CD4-positive, alpha-beta T cell treated with Interleukin-4 for 1 hour (primary cell): ENCODE measurements around the gene PIGO.

ENCODE experiments used
- DNase-seq, 2 donors: peaks; one replicate each; pipeline ENCODE4 v3.0.0-alpha.2; 2020 to 2022

Gene PIGO

DNA sequence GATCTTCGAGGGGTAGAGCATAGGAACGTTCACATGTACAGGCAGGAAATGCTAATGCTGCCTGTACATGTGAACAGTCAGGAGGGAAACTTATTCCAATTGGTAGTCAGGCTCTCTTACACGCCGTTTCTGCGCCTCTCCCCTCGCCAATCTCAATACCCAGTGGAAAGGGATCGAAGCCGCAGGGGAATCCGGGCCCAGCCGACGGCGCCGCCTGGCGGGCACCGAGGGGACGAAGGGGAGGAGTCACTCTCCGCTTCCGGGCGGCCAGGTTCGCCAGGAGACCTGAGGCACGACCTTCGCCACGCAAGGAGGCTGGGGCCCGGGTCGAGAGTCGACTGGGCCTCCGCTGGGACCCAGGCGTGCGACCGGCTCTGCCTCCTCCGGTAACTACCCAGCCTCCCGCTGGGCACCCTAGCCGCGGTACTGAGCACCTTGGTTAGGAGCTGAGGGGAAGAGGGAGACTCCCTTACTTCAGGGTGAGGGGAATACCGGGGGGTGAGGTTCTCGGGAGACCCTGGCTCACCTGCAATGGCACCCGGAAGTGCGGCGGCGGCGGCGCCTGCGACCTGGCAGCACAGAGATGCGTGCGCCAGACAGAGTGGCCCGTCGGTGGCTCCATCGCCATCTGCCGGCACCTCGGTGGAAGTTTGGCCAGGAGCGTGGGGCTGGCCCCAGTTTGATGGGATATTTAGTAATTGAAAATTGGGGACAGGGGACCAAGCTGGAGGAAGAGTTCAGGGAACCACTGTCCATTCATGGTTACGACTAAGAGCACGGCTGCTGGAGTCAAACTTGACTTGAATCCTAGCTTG, at the start of gene PIGO:
PIGO (minus strand) TSS at position 557 of the 815 bp plus-strand sequence. CDS start 1,026 bp downstream, outside the sequence.
- DNase-seq, result peak; percentile 91

DNA sequence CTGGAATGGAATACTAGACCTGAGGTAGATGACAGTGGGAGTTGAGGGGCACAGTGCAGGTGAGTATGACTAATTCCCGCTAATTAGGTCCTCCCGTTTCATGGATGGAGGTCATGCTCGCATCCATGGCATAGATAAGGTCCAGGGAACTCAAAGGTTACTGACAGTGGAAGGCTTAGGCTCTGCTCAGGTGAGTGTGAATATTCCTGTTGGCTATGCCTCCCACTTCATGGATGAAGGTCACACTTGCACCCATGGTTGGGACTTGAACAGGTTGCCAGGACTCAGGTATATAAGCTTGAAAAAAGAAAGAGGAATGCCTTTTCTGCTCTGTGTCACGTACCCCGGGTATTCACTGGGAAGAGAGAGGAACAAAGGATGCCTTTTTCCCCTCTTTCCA, 45.6 kb upstream of the PIGO start:
- no peak for DNase-seq

DNA sequence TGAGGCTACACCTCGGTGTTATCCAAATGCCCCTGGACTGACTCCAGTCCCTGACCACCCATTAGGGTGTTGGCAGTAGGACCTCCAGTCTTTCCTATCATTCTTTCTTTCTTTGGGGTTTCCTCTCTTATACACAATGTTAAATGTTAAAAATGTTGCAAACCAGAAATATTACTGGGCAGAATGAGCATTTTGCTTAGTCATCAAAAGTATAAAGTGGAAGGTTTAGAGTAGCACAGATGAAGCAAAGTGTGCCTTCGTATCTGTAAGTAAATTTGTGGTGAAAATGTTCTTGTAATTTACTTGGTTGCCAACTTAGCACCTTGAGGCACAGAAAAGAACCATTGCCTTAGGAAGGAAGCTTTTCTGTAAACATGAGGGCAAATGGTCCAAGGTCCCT, 43.7 kb upstream of the PIGO start:
- no peak for DNase-seq

DNA sequence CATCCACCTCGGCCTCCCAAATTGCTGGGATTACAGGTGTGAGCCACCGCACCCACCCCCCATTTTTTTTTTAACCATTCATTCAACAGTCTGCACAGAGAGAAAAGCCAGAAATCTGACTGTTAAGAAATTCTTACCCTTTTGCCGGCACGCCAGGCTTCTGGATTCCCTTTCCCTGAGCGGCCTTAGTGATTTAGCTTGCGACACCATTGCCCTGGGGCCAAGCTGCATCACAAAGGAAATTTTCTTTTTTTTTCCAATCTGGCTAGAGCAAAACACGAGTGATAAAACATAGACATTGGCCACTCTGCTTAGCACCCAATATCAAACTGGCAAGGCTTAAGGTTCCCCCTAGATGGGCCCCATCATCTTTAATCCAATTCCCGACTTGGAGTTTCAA, 40.5 kb upstream of the PIGO start:
- no peak for DNase-seq

DNA sequence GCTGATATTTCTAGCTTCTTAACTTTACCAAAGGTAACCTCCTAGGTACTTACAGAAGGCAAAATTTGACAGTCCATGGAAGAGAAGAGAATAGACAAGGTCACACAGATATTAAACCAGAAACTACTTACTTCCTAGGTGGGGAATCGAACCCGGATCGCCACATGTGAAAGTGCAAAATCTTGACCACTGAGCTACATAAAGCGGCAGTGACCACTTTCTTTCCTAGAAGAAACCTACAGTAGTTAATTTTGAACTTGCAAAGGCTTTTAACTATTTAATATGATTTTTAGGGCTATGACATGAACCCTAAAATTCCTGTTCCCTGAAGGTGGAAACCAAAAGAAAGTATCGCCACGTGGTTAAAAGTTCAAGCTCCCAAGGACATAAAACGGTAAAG, 39.6 kb upstream of the PIGO start:
- no peak for DNase-seq

DNA sequence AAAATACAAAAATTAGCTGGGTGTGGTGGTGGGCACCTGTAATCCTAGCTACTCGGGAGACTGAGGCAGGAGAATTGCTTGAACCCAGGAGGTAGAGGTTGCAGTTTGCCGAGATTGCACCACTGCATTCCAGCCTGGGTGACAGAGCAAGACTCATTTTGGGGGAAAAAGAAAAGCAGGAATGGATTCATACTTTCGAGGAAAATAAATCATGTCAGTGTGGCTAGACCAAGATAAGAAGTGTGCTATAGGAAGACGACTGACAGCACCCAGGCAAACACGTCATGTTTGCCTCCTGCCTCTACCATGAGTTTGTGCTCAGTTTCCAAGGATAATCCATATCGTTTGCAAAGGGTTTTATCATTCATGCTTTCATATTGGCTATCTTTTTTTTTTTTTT, 38.5 kb upstream of the PIGO start:
- DNase-seq, result no peak

DNA sequence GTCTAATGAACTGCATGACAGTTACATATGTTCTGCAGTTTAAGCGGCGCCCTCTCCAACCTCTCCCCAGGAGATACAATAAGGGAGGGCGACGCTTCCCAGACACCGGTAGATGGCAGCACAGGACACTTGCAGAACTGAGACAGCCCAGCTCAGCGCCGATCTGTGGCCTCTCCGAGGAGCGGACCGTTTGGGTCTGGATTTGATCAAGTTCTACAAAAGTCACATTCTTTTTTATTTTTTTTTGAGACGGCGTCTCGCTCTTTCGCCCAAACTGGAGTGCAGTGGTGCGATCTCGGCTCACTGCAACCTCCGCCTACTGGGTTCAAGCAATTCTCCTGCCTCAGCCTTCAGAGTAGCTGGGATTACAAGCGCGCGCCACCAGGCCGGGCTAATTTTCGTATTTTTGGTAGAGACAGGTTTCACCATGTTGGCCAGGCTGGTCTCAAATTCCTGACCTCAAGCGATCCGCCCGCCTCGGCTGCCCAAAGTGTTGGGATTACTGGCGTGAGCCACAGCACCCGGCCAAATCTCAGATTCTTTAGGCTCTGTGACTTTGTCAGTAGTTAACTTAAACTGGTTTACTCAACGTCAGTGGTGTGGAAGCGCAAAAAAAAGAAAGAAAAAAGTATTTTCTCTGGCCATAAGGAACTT, 20.6 kb upstream of the PIGO start:
- DNase-seq, result peak; percentile 92

DNA sequence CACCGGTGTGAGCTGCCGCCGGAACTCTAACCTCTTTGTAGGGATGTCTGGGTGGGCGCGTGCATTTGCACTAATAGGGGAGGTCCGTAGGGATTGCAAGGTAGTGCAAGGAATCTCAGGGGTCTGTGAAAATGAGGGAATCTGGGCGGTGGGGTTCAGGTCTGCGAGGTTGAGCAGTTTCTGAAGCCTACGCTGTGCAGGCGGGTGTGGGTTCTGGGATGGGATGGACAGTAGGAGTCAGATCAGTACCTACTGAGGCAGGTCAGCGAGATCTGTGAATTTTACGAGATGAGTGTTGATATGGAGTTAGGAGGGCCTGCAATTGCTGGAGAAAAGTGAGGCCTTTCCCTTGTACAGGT, 20.1 kb upstream of the PIGO start:
- DNase-seq, result no peak

DNA sequence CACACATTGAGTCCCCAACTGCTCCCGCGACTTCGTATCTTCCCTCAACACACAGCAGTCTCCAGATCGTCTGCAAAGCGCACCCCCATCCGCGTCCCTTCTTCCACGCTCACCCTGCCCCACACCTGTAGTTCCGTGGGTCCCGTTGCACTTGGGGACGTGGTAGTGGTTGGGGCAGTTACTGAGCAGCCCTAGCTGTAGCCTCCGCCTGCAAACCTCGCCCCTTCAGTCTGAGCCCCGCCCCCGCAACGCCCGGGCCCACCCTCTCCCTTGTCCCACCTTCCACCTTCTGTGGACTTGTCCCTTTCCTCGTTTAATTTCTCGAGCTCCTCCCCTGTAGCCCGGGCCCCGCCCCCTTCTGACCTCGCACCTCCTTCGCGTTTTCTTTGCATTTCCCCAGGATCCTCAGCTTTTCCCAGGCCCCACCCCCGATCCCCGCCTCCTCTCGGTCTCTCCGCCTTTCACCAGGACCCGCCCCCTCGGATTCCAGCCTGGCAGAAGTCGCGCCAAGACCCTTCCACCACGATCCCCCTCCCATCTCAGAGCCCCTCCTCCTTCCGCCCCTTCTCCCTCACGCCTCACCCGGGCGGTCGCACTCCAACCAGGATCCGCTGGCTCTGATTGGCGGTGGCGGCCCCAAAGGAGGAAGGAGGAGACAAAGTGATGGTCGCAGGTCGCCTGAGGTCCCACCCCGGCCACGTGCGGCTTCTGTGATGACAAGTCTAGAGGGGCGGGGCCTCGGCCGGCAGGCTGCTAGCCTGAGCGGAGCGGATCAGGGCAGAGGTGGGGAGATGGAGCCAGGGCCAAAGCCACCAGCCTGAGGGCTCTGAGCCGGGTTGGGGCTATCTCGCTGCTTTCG, 19.5 kb upstream of the PIGO start, which contains the start of gene ATOSB:
ATOSB (minus strand) TSS at position 183 of the 859 bp plus-strand sequence. CDS start 7,588 bp downstream, outside the sequence.
- peak; percentile 94 to 95 for DNase-seq

DNA sequence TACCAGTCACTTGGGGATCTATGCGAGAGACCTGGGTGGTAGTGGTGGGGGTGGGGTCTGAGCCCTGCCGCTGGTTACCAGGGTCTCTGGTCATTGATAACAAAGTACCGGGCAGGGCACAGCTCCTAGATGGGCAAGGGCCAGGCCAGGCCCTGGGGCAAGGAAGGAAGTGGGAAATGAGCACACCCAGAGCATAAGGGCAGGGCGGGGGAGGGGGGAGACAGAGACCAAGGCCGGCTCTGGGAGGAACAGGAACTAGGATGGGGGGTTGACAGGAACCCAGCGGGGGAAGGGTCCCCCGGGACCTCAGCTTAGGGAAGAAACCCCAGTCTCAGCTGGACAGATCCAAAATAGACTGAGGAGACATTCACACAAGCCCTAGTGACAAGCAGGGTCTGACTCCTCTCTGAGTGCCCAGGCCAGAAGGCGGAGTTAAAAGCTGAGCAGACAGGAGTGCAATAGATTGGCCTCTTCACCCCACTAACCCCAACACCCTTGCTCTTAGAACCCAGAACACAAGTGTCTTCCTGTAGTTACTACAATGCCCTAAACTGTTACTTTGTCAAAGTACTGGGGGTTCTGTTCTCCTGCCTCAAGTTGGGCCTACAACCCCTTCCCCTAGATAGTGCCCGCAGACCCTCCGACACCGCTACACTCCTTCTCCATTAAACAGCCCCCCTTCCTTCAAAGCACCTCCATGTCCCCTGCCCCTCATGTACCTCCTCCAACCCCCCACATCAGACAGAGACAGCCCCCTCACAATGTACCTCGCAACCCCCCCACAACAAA, 18.6 kb upstream of the PIGO start:
- DNase-seq, result peak; percentile 53 to 54

DNA sequence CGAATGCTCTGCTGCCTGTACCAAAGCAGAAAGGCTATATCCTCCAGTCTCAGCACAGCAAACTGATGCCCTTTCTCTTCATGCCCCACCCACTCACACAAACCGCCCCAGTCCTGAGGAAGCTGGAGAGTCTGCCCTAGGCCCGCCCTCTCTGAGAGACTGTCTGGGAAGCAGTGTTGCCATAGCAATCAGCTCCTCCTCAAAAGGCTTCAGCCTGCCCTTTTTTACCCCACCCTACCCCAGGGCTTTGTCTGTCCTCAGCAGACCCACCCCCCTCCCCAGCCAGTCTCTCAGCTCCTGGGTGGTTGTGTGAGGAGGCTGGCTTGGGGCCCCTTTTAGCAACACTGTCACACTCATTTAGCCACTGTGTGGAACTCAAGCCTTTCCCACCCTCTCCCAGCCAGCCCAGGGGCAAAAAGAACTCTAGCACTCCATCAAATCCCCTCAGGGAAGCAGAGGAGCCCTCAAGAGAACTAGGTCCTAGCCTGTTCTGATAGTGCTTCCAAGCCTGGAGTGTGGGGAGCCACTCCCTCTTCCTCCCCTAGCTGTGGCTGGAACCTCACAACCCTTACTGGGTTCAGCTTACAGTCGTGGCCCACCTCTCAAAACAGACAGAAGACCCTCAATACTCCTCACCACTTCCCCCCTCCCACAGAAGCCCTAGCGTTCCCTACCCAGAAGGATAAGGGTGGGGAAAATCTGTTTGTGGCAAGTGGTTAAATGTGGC, 17.9 kb upstream of the PIGO start:
- peak; percentile 89 to 90 for DNase-seq

DNA sequence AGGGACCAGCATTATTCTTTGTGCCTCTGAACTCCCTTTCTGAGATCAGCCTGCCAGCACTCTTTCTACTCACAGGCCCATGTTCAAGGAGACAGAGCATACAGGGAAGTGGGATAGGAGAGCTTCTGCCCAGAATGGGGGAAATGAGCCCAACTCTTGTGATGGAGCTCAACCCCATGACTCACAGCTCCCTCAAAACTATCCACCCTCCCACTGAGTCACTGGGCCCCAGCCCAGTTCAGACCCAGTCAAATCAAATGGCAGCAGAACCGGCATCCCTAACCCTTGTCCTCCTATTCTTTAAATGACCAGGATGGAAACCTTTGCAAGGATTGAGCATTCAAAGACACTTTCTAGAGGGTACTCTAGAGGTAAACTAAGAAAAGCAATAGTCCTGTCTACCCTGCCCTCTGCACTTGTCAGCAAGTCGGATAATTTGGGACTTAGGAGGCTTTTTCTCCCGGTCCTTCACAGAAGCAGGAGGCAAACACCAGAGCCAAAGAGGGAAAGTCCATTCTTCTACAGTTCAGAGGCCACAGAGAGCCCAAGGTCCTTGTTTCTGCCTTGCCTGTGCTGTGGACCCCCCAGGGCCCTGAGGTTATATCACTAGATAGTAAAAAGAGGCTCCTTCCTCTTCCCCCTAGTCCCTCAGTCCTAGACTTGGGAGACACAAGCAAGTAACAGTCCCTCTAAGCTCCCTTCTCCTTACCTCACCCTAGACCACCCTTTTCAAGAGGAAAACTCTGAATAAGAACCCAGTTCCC, 16.0 kb upstream of the PIGO start:
- peak; percentile 14 to 74 for DNase-seq

DNA sequence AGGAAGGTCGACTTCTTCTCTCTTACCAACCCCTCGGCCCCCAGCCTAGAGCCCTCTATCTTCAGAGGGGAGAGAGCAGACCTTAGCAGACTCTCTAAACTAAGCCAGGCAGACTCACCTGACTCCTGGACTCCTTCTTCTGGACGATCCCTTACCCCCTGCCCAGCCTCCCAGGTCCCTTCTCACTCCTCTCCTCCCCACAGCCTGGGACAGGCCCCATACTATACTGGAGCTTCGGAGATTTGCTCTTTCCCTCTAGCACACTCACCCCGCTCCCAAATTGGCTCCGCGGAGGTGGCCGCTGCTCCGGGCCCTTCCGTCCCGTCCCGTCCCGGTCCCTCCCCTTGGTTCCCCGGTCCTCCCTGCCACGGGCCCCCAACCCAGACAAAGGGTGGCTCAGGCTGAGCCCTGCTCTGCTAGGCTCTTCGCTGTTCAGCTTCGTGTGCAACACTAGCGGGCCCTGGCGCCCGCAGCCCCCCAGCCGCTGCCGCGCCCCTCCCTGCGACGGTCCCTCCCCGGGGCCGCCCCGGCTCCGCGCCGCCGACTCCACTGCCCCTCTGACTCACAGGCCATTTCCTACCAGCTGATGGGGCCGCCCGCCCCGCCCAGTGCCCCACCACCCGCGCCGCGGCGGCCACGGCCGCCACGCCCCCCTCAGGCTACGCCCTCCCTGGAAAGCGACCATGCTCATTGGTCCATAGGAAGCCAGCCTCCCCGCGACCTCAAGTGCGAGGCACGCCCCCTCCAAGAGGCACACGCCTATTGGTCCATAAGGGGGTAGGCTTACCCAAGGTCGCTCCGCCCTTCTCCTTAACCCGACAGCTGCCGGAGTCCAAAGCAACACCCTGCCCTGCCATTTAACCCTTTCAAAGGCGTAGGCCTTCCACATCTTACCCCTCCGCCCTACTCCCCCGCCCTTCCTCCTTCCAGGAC, 14.9 kb upstream of the PIGO start:
- peak; percentile 98 for DNase-seq

DNA sequence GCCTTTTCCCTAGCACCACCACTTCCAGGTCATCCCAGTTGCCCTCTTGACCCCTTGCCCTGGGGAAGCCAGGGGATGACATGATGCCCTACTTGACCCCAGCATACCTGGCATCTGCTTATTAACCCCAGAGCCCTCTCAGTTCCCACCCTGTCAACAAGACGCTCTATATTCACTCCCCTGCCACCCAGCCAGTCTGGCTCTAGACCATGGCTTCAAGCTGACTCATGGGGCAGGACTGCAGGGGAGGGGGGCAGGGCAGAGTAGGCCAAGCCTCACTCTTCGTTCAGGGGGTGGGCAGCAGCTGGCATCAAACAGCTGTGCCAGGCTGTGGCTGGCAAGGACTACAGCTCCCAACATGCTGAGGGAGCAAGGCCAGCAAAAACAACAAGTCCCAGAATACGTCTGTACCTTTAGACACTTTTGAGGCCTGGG, 14.0 kb upstream of the PIGO start:
- DNase-seq, result no peak

DNA sequence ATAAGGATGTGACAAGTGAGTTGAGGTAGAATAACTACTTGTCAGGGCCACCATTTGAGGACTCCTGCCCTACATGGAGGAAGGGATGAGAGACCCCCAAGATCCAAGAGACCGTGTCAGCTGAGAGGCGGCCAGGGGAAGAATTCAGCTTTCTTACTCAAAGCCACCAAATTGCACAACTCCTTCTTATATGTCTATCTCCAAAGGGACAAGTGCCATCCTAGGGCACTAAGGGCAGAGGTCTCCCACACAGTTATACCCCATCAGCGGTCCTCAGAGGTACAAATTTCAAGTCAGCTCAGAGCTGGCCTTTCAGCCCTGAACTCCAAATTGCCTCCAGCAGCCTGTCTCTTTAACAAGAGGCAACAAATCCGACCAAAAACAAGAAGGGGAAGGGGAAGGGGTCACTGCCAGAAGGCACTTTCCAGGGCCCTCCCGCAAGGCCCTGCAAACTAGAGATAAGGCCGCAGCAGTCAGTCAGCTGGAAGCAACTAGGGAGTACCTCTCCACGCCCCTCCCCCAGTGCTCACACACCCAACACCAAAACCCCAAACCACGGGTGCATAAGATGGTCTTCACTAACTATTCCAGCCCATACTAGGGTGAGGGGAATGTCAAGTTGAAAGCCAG, 12.7 kb upstream of the PIGO start:
- no peak for DNase-seq

DNA sequence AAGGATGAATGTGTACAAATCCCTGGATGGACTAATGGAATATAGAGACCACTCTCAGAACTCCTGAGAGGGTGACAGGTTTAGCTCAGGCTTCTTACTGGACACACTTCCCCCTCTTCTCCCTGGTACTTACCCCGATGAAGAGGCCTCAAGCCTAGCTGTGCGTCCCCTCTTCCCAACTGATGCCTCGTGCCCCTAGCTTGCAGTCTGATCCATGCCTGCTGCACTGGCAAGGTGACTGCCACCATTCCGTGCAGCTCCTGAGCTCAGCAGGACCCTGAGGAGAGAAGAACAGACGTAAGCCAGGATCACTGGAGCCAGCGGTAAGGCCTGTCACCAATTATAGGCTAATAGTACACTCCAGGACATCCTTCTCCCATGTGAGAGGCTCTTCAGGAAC, 12.1 kb upstream of the PIGO start:
- no peak for DNase-seq

DNA sequence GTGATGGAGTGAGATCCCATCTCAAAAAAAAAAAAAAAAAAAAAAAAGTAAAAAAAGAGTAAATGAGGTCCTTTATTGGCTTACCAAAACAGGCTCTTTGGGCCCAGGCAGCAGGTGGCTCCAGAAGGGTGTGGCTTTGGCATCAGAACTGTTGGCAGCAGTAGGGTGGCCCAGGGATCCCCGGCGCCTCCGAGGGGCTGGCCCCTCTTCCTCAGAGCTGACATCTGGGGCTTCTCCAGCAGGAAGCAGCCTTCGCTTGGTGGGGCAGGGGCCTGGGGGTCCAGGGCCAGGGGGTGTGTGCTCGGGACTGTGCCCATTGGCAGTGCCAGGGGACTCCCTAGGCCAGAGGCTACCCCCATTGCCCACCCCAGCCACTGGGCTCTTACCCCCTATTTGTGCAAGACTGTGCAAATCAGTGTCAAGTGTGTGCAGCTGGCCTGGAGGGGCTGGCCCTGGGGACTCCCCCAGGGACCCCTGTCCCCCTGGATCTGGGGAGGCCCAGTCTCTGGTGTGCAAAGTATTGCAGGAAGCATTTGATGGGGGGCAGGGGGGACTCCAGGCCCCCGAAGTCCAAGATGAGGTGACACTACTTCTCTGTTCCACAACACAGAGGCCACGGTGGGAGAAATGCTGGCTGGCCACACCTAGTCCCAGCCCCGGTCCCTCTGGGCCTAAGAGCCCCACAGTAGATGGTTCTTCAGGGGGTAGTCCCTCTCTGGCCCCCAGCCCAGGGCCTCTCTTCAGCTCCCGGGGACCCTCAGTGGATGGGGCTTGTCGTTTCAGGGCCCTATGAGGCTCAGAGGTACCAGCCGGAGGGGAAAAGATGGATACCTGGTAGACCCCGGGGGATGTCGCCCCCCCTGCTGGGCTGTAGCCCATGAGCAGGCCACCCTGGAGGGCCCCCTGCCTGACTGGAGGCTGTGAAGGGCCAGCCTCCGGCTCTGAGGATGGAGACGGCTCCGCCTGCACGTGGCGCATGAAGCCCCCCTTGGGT, 11.2 kb upstream of the PIGO start:
- DNase-seq, result no peak

DNA sequence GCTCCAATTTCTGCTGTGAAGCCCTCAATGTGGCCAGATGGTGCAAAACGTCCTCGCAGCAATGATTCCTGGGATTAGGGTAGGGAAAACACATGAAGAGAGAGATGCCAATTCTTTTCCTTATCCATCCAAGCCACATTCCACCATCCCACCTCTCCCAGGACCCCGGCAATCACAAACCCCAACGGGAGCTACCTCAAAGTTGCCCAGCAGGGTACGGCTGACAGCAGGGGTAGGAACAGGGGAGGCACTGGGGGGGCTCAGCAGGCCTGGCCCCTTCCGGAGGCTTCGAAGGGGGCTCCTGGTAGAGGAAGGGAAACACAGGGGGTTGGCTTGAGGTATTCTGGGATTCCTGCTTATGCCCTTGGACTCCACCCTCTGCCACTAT, 9.9 kb upstream of the PIGO start:
- DNase-seq, result no peak
